Thyroid gland (tissue), 4 donors: ENCODE results near the gene NFE2L3.

ENCODE experiments used
- CTCF ChIP-seq, 6 experiments: fragments of 200-600 bp in 3 of 6; fragments of 450-650 bp in 3 of 6; sonication (generic) in 3 of 6; IDR thresholded peaks; one replicate each; pipeline ENCODE4 v1.5.1; 2016 to 2019; ENCODE audit warnings: antibody characterized with exemption in 6 of 6, mild to moderate bottlenecking in 2 of 6, inconsistent platforms in 1 of 6, moderate library complexity in 1 of 6
- POLR2A ChIP-seq, 2 donors: fragments of 450-650 bp; IDR thresholded peaks; one replicate each; pipeline ENCODE4 v1.6.1; 2017; ENCODE audit warnings: antibody characterized with exemption in 2 of 2, mild to moderate bottlenecking in 2 of 2, moderate library complexity in 1 of 2

- TF ChIP-seq CTCF (IDR thresholded peaks at IDR 0.05) (no peak), POLR2A (IDR thresholded peaks at IDR 0.05) (no peak)
Measured at GRCh38 chr7:26181474-26182227, 29.7 kb downstream of the NFE2L3 start.
